ENCODE measurements around the gene DRGX.

Gene DRGX

GRCh38 chr10:49338604-49339003 is 57.3 kb downstream of the DRGX start:
- DNase-seq (ENCODE audit: low read depth in 2 of 2) = no peak

GRCh38 chr10:49335364-49335972 is 60.4 kb downstream of the DRGX start:
- no peak for DNase-seq (ENCODE audit: low read depth in 2 of 2)

GRCh38 chr10:49334964-49335363 is 60.9 kb downstream of the DRGX start:
- no peak for DNase-seq (ENCODE audit: low read depth in 2 of 2)

- no peak for DNase-seq (ENCODE audit: low read depth in 2 of 2)
These were observed 62.7 kb downstream of the DRGX start for GRCh38 chr10:49333192-49333591.

GRCh38 chr10:49332768-49333167 is 63.1 kb downstream of the DRGX start:
- DNase-seq (ENCODE audit: low read depth in 2 of 2) = no peak

- DNase-seq (ENCODE audit: low read depth in 2 of 2) = no peak
These were observed 63.6 kb downstream of the DRGX start for GRCh38 chr10:49332333-49332732.

GRCh38 chr10:49331431-49331830 is 64.5 kb downstream of the DRGX start:
- DNase-seq (ENCODE audit: low read depth in 2 of 2) = no peak

GRCh38 chr10:49330127-49330665 is 65.7 kb downstream of the DRGX start:
- DNase-seq (ENCODE audit: low read depth in 2 of 2) = no peak

GRCh38 chr10:49329146-49329505 is 66.8 kb downstream of the DRGX start:
- DNase-seq (ENCODE audit: low read depth in 2 of 2) = no peak

- DNase-seq (ENCODE audit: low read depth in 2 of 2) = no peak
These were observed 67.3 kb downstream of the DRGX start for GRCh38 chr10:49328401-49329145.

GRCh38 chr10:49327036-49327813 is 68.7 kb downstream of the DRGX start:
- no peak for DNase-seq (ENCODE audit: low read depth in 2 of 2)

GRCh38 chr10:49325916-49326783 is 69.7 kb downstream of the DRGX start:
- DNase-seq (ENCODE audit: low read depth in 2 of 2) = no peak

- DNase-seq (ENCODE audit: low read depth in 2 of 2) = no peak
These were observed 70.6 kb downstream of the DRGX start for GRCh38 chr10:49325131-49325915.

GRCh38 chr10:49324711-49325110 is 71.2 kb downstream of the DRGX start:
- no peak for DNase-seq (ENCODE audit: low read depth in 2 of 2)

GRCh38 chr10:49323896-49324270 is 72.0 kb downstream of the DRGX start:
- no peak for DNase-seq (ENCODE audit: low read depth in 2 of 2)

GRCh38 chr10:49323171-49323895 is 72.6 kb downstream of the DRGX start:
- no peak for DNase-seq (ENCODE audit: low read depth in 2 of 2)

GRCh38 chr10:49322371-49323170 is 73.3 kb downstream of the DRGX start:
- no peak for DNase-seq (ENCODE audit: low read depth in 2 of 2)

GRCh38 chr10:49321021-49321420 is 74.9 kb downstream of the DRGX start:
- no peak for DNase-seq (ENCODE audit: low read depth in 2 of 2)

- DNase-seq (ENCODE audit: low read depth in 2 of 2) = no peak
These were observed 75.7 kb downstream of the DRGX start for GRCh38 chr10:49320191-49320590.
